ENCODE results near the gene ZNF768.
A peak's percentile ranks its signal among the peaks of the same experiment; 100 is the strongest.

The ZNF768 gene

DNA sequence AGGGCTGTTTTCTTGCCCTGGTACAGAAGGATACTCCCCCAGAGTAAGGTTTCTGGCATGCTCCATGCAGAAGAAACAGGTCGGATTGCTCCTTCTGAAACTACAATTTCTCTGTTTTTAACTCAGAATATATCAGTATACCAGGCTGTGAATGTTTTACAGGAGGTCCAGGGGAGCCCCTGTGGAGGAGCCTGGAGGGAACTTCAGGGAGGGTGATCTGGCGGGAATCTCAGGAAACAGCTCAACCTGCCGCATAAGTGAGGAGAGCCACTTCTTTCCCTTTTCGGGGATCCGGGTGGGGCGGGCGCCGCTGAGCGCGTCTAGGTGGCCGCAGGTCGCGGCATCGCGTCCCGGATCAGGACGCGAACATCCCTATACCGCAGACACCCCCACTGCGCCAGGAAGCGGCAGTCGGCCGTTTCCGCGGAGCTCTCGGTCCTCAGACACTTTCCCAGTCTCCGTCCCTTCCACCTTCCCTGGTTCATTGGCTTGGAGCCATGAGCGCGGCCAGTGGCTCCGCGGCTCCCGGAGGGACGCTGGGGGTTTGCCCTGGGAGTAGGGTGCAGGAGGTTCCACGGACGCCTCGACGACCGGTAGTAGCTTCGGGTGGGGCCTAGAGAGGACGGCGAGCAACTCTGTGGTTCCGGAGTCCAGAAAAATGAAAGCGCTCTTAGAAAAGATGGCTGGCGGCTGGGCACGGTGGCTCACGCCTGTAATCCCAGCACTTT lies 34.9 kb upstream of the ZNF768 start:
- Mint-ChIP-seq H3K27me3 (ENCODE audit: low read depth) (no peaks in the 10 kb centered on the region), H3K4me1 (ENCODE audit: low read depth) (peaks cover 22% of the 10 kb centered on the region), H3K4me3 (peak overlapping the region; percentile 83), H3K36me3 (ENCODE audit: low read depth) (peaks cover 2% of the 10 kb centered on the region), H3K9me3 (no peaks in the 10 kb centered on the region), H3K27ac (peak overlapping the region; percentile 82)
- peak; percentile 27 for DNase-seq (ENCODE audit: low spot score)

DNA sequence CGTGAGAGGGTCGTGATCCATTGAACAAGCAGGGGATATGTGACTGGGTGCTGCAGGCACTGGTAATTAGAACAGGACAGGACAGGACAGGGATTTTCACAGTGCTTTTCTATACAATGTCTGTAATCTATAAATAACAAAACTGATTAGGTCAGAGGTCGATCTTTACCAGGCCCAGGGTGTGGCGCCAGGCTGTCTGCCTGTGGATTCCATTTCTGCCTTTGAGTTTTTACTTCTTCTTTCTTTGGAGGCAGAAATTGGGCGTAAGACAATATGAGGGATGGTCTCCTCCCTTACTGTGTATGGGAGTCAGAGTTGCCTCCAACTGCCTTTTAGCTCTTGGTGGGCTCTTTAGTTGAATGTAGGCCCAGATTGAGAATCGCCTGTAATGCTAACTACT lies 33.3 kb upstream of the ZNF768 start:
- Mint-ChIP-seq H3K27ac (peak overlapping the region; percentile 87), H3K9me3 (no peaks in the 10 kb centered on the region), H3K27me3 (ENCODE audit: low read depth) (no peaks in the 10 kb centered on the region), H3K4me1 (ENCODE audit: low read depth) (peaks cover 23% of the 10 kb centered on the region), H3K36me3 (ENCODE audit: low read depth) (peaks cover 8% of the 10 kb centered on the region), H3K4me3 (peak overlapping the region; percentile 69)
- no peak for DNase-seq (ENCODE audit: low spot score)

DNA sequence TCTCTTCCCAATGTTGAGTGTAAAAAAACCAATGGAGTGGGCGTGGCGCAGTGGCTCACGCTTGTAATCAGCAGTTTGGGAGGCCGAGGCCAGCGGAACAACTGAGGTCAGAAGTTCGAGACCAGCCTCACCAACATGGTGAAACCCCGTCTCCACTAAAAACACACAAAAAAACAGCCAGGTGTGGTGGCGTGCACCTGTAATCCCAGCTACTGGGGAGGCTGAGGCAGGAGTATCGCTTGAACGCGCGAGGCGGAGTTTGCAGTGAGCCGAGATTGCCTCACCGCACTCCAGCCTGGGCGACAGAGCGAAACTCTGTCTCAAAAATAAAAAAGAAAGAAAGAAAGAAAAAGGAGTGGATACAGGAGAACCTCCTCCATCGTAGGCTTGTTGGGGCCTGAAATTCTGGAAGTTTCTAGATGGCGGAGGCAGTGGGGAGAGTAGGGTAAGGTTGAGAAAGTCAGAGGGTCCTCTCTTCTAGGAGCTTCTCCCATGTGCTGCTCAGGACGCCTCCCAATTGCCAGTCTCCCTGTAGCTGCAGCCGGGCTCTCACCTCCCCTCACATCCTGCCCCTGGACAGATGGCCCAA lies 32.5 kb upstream of the ZNF768 start:
- Mint-ChIP-seq H3K36me3 (ENCODE audit: low read depth) (peaks cover 15% of the 10 kb centered on the region), H3K27ac (peak overlapping the region; percentile 87), H3K4me1 (ENCODE audit: low read depth) (peaks cover 30% of the 10 kb centered on the region), H3K4me3 (peak overlapping the region; percentile 86), H3K9me3 (no peaks in the 10 kb centered on the region), H3K27me3 (ENCODE audit: low read depth) (no peaks in the 10 kb centered on the region)
- no peak for DNase-seq (ENCODE audit: low spot score)

DNA sequence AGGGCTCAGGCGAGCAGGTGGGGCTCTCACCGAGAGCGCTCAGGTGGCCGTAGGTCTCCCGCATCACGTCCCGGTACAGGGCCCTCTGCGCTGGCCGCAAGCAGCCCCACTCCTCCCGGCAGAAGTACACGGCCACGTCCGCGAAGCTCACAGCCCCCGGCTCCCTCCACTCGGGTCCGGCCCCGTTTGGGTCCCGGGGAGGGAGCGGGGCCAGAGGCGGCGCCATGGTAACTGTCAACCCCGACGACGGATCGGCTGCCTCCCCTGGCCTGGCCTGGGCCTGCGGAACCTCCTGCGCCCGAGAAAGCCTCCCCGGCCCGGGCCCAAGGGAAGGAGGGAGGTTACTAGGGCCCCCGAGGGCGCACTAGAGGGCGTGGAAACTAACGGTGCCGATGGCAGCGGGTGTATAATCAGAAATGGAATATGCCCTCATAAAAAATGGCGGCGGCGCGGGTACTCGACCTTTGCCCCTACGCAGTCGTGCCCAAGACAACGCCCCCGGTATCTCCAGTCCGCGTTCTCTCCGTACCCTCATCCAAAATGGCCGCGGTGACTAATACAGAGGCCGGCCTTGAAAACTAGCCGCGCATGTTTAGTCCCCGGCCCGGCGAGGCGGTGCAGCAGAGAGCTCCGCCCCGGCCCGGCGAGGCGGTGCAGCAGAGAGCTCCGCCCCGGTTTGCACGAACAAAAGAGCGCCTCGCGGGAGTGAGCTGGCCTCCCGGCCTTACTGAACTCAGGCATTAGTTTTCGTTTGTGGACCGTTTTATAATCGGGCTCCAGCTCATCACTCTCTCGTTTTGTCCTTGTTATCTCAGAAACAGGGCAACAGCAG lies 31.8 kb upstream of the ZNF768 start, which contains the start of gene ZNF764:
TSS of gene ZNF764 (minus strand) at position 418 of the 832 bp plus-strand sequence. CDS start at position 226, 192 bp downstream.
- no peaks in the 10 kb centered on the region for H3K27me3 Mint-ChIP-seq (ENCODE audit: low read depth)
- H3K4me3 Mint-ChIP-seq, result peak within 1 kb of the TSS; percentile 86
- peaks cover 37% of the 10 kb centered on the region for H3K4me1 Mint-ChIP-seq (ENCODE audit: low read depth)
- H3K27ac Mint-ChIP-seq, result peak within 1 kb of the TSS; percentile 87
- peaks cover 22% of the 10 kb centered on the region for H3K36me3 Mint-ChIP-seq (ENCODE audit: low read depth)
- no peaks in the 10 kb centered on the region for H3K9me3 Mint-ChIP-seq
- peak; percentile 98 for DNase-seq (ENCODE audit: low spot score)

DNA sequence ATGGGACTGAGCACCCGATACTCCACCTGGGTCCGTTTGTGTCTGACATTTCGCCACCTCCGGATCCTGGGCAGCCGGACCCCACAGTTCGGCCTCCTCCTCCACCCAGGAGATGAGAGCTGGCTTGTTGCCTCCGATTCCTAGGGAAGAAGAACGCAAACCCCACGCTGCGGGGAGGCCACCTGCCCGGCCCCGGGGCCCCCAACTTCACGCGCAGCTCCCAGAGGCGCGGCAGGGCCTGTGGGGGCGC lies 31.3 kb upstream of the ZNF768 start:
- Mint-ChIP-seq H3K27ac (peak overlapping the region; percentile 87), H3K4me1 (ENCODE audit: low read depth) (peaks cover 42% of the 10 kb centered on the region), H3K9me3 (no peaks in the 10 kb centered on the region), H3K27me3 (ENCODE audit: low read depth) (no peaks in the 10 kb centered on the region), H3K36me3 (ENCODE audit: low read depth) (peaks cover 24% of the 10 kb centered on the region), H3K4me3 (peak overlapping the region; percentile 86)
- DNase-seq (ENCODE audit: low spot score), result no peak

DNA sequence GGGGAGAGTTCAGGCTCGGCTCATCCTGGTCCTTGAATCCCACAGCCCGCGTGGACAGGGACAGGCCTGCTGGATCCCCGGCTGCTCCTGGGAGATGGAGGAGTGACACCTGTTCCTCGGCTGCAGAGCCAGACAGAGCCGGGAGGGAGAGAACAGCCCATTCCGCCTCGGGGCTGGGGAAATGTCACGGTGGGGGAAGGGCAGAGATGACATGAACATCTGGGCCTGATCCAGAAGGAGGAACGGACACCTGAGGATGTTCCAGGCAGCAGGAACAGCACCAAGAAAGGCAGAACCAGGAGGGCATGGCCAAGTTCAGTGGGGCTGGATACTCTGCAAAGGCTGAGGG lies 29.7 kb upstream of the ZNF768 start:
- no peaks in the 10 kb centered on the region for H3K9me3 Mint-ChIP-seq
- DNase-seq (ENCODE audit: low spot score), result no peak
- no peaks in the 10 kb centered on the region for H3K27me3 Mint-ChIP-seq (ENCODE audit: low read depth)
- peaks cover 50% of the 10 kb centered on the region for H3K4me1 Mint-ChIP-seq (ENCODE audit: low read depth)
- H3K27ac Mint-ChIP-seq, result peak overlapping the region; percentile 52
- H3K4me3 Mint-ChIP-seq, result peak overlapping the region; percentile 86
- H3K36me3 Mint-ChIP-seq (ENCODE audit: low read depth), result peaks cover 30% of the 10 kb centered on the region

DNA sequence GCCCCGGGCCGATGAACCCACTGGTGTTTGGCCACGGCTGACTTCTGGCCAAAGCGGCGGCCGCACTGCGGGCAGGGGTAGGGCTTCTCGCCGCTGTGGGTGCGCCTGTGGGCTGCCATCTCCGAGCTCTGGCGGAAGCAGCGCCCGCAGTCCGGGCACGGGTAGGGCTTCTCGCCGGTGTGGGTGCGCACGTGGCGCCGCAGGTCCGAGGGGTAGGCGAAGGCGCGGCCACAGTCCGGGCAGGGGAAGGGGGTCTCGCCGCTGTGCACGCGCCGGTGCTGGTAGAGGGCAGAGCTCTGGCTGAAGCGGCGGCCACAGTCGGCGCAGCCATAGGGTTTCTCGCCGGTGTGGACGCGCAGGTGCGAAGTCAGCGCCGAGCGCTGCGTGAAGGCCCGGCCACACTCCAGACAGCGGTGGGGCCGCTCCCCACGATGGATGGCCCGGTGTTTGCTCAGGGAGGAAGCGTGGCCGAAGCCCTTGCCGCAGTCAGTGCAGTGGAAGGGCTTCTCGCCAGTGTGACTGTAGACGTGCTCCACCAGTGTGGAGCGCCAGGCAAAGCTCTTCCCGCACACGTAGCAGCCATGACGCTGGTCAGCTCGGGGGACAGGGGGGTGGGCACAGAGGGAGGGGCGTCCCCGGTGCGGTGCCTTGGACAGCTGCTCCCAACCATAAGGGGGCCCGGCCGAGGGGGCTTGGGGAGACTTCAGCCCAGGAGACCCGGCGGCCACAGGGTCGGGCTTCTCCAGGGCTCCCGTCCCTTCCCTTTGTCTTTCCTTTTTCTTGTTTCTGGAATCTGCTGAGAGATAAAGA lies 29.2 kb upstream of the ZNF768 start:
- Mint-ChIP-seq H3K27me3 (ENCODE audit: low read depth) (no peaks in the 10 kb centered on the region), H3K4me3 (peak overlapping the region; percentile 86), H3K36me3 (ENCODE audit: low read depth) (peaks cover 30% of the 10 kb centered on the region), H3K27ac (peak overlapping the region; percentile 52), H3K4me1 (ENCODE audit: low read depth) (peaks cover 51% of the 10 kb centered on the region), H3K9me3 (no peaks in the 10 kb centered on the region)
- no peak for DNase-seq (ENCODE audit: low spot score)

DNA sequence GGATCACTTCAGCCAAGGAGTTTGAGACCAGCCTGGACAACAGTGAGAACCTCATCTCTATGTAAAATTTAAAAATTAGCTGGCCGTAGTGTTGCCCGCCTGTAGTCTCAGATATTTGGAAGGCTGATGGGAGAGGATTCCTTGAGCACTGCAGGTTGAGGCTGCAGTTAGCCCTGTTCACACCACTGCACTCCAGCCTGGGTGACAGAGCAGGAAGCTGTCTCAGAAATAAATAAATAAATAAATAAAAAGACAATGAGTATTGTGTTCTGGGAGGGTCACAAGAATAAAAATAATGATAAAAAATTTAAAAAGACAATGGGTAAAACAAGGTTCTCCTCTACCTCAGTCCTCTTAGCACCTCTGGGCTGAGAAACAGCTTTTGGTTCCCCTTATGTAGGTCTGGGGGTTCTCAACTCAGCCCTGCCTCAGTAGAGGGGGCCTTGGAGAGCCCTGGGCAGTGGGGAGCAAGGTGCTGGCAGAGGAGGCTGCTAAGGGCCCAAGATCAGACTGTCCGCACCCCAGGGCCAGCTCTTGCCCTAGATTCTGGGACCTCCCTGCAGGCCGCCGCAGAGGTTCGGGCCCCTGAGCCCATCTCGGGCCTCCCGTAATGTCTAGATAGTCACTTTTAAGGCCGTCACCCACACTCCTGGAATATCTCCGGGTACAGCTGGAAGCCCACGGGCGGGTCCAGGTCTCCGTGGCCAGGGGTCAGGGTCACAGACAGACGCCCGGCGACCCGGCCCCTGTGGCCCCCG lies 28.4 kb upstream of the ZNF768 start:
- Mint-ChIP-seq H3K4me1 (ENCODE audit: low read depth) (peaks cover 51% of the 10 kb centered on the region), H3K4me3 (no peak overlapping the region), H3K27ac (peak overlapping the region; percentile 26), H3K27me3 (ENCODE audit: low read depth) (no peaks in the 10 kb centered on the region), H3K9me3 (no peaks in the 10 kb centered on the region), H3K36me3 (ENCODE audit: low read depth) (peaks cover 30% of the 10 kb centered on the region)
- DNase-seq (ENCODE audit: low spot score), result no peak

DNA sequence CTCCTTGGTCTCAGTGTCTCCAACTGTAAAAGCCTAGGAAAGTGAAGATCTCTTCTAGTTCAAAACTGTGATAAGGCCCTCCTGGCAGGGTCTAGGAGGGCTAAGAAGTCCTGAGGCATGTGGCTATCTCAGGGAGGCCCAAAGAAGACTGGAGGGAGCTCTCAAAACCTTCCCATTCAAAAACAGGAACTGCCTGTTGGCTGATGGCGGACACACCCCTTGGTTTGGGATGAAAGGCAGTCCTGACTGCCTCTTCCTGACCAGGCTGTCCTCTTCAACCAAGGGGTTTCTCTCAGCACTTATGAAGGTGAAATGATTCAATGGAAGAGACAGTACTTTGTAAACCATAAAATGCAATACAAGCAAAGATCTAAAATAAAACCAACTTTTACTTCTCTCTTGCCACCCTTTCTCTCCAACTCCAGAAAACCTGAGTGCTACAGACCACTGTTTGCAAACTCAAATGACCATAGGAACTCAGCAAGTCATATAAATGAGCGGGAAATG lies 27.1 kb upstream of the ZNF768 start:
- Mint-ChIP-seq H3K36me3 (ENCODE audit: low read depth) (peaks cover 33% of the 10 kb centered on the region), H3K4me3 (peak overlapping the region; percentile 70), H3K4me1 (ENCODE audit: low read depth) (peaks cover 50% of the 10 kb centered on the region), H3K27me3 (ENCODE audit: low read depth) (no peaks in the 10 kb centered on the region), H3K9me3 (no peaks in the 10 kb centered on the region), H3K27ac (peak overlapping the region; percentile 92)
- DNase-seq (ENCODE audit: low spot score), result no peak

DNA sequence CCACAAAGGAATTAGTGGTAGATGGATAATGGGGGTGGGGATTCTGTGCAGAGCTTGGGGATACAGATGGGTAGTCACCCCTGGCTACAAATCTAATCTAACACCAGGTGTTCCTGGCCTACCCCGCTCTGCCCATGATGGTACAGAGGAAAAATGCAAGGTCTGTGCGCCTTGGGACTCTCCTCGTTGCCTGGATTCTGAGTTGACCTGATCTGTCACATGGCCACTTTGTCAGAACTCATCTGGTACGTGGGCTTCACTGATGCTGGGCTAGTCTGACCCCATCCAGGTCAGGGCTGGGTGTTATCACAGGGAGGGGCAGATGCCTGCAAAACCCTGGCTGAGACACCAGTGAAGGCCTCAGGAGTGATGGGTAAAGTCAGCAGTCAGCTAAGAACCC lies 26.6 kb upstream of the ZNF768 start:
- Mint-ChIP-seq H3K27ac (peak overlapping the region; percentile 92), H3K9me3 (no peaks in the 10 kb centered on the region), H3K4me1 (ENCODE audit: low read depth) (peaks cover 50% of the 10 kb centered on the region), H3K27me3 (ENCODE audit: low read depth) (no peaks in the 10 kb centered on the region), H3K36me3 (ENCODE audit: low read depth) (peaks cover 34% of the 10 kb centered on the region), H3K4me3 (peak overlapping the region; percentile 70)
- DNase-seq (ENCODE audit: low spot score), result no peak

DNA sequence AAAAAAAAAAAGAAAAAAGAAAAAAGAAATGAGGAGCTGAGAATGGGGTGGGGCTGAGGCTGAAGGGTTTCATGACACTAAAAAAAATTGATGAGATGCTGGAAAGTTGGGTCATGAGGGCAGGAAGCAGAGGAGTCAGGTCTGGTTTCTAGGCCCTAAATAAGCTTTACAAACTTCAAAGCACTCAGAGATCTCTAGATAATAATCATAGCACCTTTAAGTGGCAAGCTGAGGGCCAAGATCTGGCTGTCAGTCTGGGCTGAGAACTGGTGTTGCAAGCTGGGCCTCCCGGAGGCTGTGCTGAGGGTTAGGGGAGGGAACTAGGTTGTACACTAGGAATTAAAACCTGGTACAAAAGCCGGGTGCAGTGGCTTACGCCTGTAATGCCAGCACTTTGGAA lies 25.4 kb upstream of the ZNF768 start:
- Mint-ChIP-seq H3K27me3 (ENCODE audit: low read depth) (no peaks in the 10 kb centered on the region), H3K4me1 (ENCODE audit: low read depth) (peaks cover 50% of the 10 kb centered on the region), H3K9me3 (no peaks in the 10 kb centered on the region), H3K4me3 (peak overlapping the region; percentile 70), H3K36me3 (ENCODE audit: low read depth) (peaks cover 36% of the 10 kb centered on the region), H3K27ac (peak overlapping the region; percentile 92)
- DNase-seq (ENCODE audit: low spot score), result peak; percentile 73

DNA sequence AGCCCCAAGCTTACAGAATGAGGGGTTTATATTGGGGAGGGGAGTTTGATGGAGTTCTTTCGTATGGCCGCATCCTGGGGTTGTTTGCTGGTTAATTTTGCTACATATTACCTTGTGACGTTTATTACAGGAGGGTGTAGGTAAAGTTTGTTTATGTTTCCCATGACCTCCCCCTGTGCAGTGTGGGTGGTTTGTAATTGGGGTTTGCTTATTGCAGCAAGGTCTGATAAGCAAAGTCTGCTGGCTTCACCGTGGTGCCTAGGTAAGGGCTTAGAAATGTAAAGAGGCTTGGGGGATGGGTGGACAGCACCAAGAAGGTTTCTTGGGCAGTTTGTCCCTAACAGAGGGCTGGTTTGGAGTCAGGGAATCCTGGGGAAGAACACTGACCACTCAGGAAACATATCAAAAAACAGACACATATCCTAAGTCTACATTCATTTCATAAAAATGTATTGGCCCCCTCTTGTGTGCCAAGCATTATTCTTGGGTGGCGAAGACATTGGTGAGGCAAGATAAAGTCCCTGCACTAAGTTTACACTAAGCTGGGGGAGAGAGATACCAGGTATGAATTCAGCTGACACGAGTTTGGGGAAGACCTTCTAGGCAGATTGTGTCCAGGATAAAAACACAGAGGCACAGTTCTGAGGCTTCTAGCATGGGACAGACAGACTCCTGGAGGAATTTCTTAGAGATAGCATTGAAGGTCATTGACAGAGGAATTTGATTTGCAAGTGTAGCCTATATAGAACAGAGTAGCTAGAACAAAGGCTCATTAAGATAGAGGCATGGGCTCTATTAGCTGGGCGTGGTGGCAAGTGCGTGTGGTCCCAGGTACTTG lies 22.3 kb upstream of the ZNF768 start:
- H3K4me3 Mint-ChIP-seq, result no peak overlapping the region

More for the DNA sequence above, 22.3 kb upstream of the ZNF768 start:
- no peaks in the 10 kb centered on the region for H3K27me3 Mint-ChIP-seq (ENCODE audit: low read depth)
- no peak overlapping the region for H3K27ac Mint-ChIP-seq
- DNase-seq (ENCODE audit: low spot score), result no peak
- H3K4me1 Mint-ChIP-seq (ENCODE audit: low read depth), result peaks cover 37% of the 10 kb centered on the region
- no peaks in the 10 kb centered on the region for H3K9me3 Mint-ChIP-seq
- H3K36me3 Mint-ChIP-seq (ENCODE audit: low read depth), result peaks cover 18% of the 10 kb centered on the region

Data from T-helper 2 cell treated with Interferon-gamma antibody and Interleukin-4, amounts not matched to agents 5 μg/mL and 100 μg/mL, for 36 hours (primary cell).